HEK293 (cell line): ENCODE measurements around the gene FAF2.

Source experiments
- CTCF ChIP-seq: fragments of 450-650 bp; formaldehyde crosslinking; IDR thresholded peaks from 2 replicates; pipeline ENCODE4 v1.5.1; 2016; ENCODE audit warnings: missing biosample characterization, missing genetic modification characterization
- KLF9 ChIP-seq: fragments of 450-650 bp; formaldehyde crosslinking; IDR thresholded peaks from 2 replicates; pipeline ENCODE4 v1.5.1; 2016; ENCODE audit warnings: missing biosample characterization, missing genetic modification characterization, low read depth
- PRDM1 ChIP-seq: fragments of 450-650 bp; formaldehyde crosslinking; IDR thresholded peaks from 2 replicates; pipeline ENCODE4; 2016; ENCODE audit warnings: missing biosample characterization, missing genetic modification characterization
- SP2 ChIP-seq: fragments of 450-650 bp; formaldehyde crosslinking; IDR thresholded peaks from 2 replicates; pipeline ENCODE4 v1.5.1; 2016; ENCODE audit warnings: missing biosample characterization, missing genetic modification characterization
- ZBTB20 ChIP-seq: fragments of 450-650 bp; formaldehyde crosslinking; IDR thresholded peaks from 2 replicates; pipeline ENCODE4 v1.5.1; 2016; ENCODE audit warnings: missing biosample characterization, missing genetic modification characterization
- ZFP41 ChIP-seq: fragments of 450-650 bp; formaldehyde crosslinking; IDR thresholded peaks from 2 replicates; pipeline ENCODE4 v1.5.1; 2016; ENCODE audit warnings: missing biosample characterization, missing genetic modification characterization, borderline replicate concordance
- ZNF140 ChIP-seq: fragments of 450-650 bp; formaldehyde crosslinking; IDR thresholded peaks from 2 replicates; pipeline ENCODE4 v1.5.1; 2016; ENCODE audit warnings: missing biosample characterization, missing genetic modification characterization
- ZNF146 ChIP-seq: fragments of 450-650 bp; formaldehyde crosslinking; IDR thresholded peaks from 2 replicates; pipeline ENCODE4 v1.5.1; 2016; ENCODE audit warnings: missing biosample characterization, missing genetic modification characterization
- ZNF202 ChIP-seq: fragments of 450-650 bp; formaldehyde crosslinking; IDR thresholded peaks from 2 replicates; pipeline ENCODE4 v1.5.1; 2016; ENCODE audit warnings: missing biosample characterization, missing genetic modification characterization, borderline replicate concordance
- ZNF24 ChIP-seq: fragments of 450-650 bp; formaldehyde crosslinking; IDR thresholded peaks from 2 replicates; pipeline ENCODE4 v1.5.1; 2016; ENCODE audit warnings: missing biosample characterization, missing genetic modification characterization
- ZNF274 ChIP-seq, 2 experiments: fragments of 200-500 bp in 1 of 2; fragments of 450-650 bp in 1 of 2; sonication (Bioruptor generic) in 1 of 2; formaldehyde crosslinking in 1 of 2; IDR thresholded peaks; 2 replicates each; pipeline versions ENCODE4 v1.5.1 to v1.6.1; 2014 to 2016; ENCODE audit warnings: borderline replicate concordance in 1 of 2, inconsistent platforms in 1 of 2, low read length in 1 of 2, missing biosample characterization in 1 of 2, missing genetic modification characterization in 1 of 2
- ZNF433 ChIP-seq: fragments of 450-650 bp; formaldehyde crosslinking; IDR thresholded peaks from 2 replicates; pipeline ENCODE4 v1.5.1; 2016; ENCODE audit warnings: missing biosample characterization, missing genetic modification characterization, low read depth
- ZNF707 ChIP-seq: fragments of 450-650 bp; formaldehyde crosslinking; IDR thresholded peaks from 2 replicates; pipeline ENCODE4 v1.5.1; 2016; ENCODE audit warnings: missing biosample characterization, missing genetic modification characterization

- no peak for TF ChIP-seq CTCF (tag by site-specific recombination)
- no peak for TF ChIP-seq ZNF24
- TF ChIP-seq ZBTB20 (tag by site-specific recombination), result no peak
- TF ChIP-seq ZFP41 (tag by site-specific recombination), result no peak
- TF ChIP-seq ZNF202, result no peak
- no peak for TF ChIP-seq ZNF274 (IDR thresholded peaks at IDR 0.05; ENCODE audit: low read length)
- no peak for TF ChIP-seq ZNF274 (tag by site-specific recombination; IDR thresholded peaks at IDR 0.05; ENCODE audit: borderline replicate concordance)
- no peak for TF ChIP-seq PRDM1 (tag by site-specific recombination)
- TF ChIP-seq ZNF433 (tag by site-specific recombination), result no peak
- no peak for TF ChIP-seq ZNF146 (tag by site-specific recombination)
- no peak for TF ChIP-seq KLF9 (tag by site-specific recombination)
- no peak for TF ChIP-seq ZNF707 (tag by site-specific recombination)
- no peak for TF ChIP-seq SP2 (tag by site-specific recombination)
- TF ChIP-seq ZNF140 (tag by site-specific recombination), result no peak
Observed at GRCh38 chr5:176490301-176490700, 42.1 kb downstream of the FAF2 start.
